NCI-H82 (cell line): ENCODE data around the gene HPCA.

Experiments used
- DNase-seq: peaks from one replicate; lab custom pipeline; 2025; lab: John Stamatoyannopoulos, UW

Gene HPCA

GRCh38 chr1:32889731-32890278 is 3.5 kb downstream of the HPCA start:
- DNase-seq = peak; percentile 39

GRCh38 chr1:32890516-32891240 is 4.4 kb downstream of the HPCA start:
- DNase-seq = peak; percentile 72

- no peak for DNase-seq
Measured at GRCh38 chr1:32891241-32891570, 4.9 kb downstream of the HPCA start.

GRCh38 chr1:32891630-32892029 is 5.3 kb downstream of the HPCA start:
- DNase-seq = no peak

- DNase-seq = peak; percentile 95
Measured at GRCh38 chr1:32892368-32893197, 6.3 kb downstream of the HPCA start.

- DNase-seq = peak; percentile 90
Measured at GRCh38 chr1:32893198-32894018, 7.1 kb downstream of the HPCA start.

GRCh38 chr1:32894019-32894600 is 7.8 kb downstream of the HPCA start:
- peak; percentile 60 for DNase-seq

- no peak for DNase-seq
Measured at GRCh38 chr1:32894681-32895080, 8.4 kb downstream of the HPCA start.

GRCh38 chr1:32895325-32896215 is 9.3 kb downstream of the HPCA start:
- no peak for DNase-seq

GRCh38 chr1:32896451-32896850 is 10.2 kb downstream of the HPCA start:
- no peak for DNase-seq

- no peak for DNase-seq
Measured at GRCh38 chr1:32897082-32898049, 11.1 kb downstream of the HPCA start.

GRCh38 chr1:32898056-32898455 is 11.8 kb downstream of the HPCA start:
- no peak for DNase-seq

- DNase-seq = no peak
Measured at GRCh38 chr1:32898958-32899357, 12.7 kb downstream of the HPCA start.

- peak; percentile 62 for DNase-seq
Measured at GRCh38 chr1:32899586-32900296, 13.4 kb downstream of the HPCA start.

- DNase-seq = peak; percentile 76
Measured at GRCh38 chr1:32900371-32900955, 14.2 kb downstream of the HPCA start.

GRCh38 chr1:32900956-32901822 is 14.9 kb downstream of the HPCA start, which contains the start of gene TMEM54:
TMEM54 (minus strand) TSS chr1:32901389; CDS start chr1:32901238, 151 bp downstream.
- peak; percentile 63 for DNase-seq

GRCh38 chr1:32901823-32902534 is 15.7 kb downstream of the HPCA start:
- DNase-seq = no peak
